Nephron progenitor cell (in vitro differentiated cells): Measurements from ENCODE around the gene RPGRIP1.
"Not testable (repeated sequence)": the region's sequence is repeated elsewhere in the genome, so short reads cannot be mapped to it uniquely, and the experiment has no call there.

ENCODE experiments used
- DNase-seq: peaks from one replicate; pipeline ENCODE4 v3.0.0; 2021
- H3K27ac Mint-ChIP-seq: 2 replicates; pipeline ENCODE4 v1.8.0; 2021; ENCODE audit warnings: mild to moderate bottlenecking, moderate library complexity, mixed read lengths
- H3K27me3 Mint-ChIP-seq: 2 replicates; pipeline ENCODE4 v1.8.0; 2021; ENCODE audit warnings: mild to moderate bottlenecking, low read depth, mixed read lengths; ENCODE audit not compliant: poor library complexity
- H3K36me3 Mint-ChIP-seq: 2 replicates; pipeline ENCODE4 v1.8.0; 2021; ENCODE audit warnings: low read depth, mixed read lengths
- H3K4me1 Mint-ChIP-seq: 2 replicates; pipeline ENCODE4 v1.8.0; 2021; ENCODE audit warnings: mixed read lengths
- H3K4me3 Mint-ChIP-seq: 2 replicates; pipeline ENCODE4 v1.8.0; 2021; ENCODE audit warnings: mild to moderate bottlenecking, moderate library complexity, mixed read lengths
- H3K9me3 Mint-ChIP-seq: 2 replicates; pipeline ENCODE4 v1.8.0; 2021; ENCODE audit warnings: mild to moderate bottlenecking, moderate library complexity, mixed read lengths
- CTCF ChIP-seq: fragments of 200-600 bp; sonication (generic); IDR thresholded peaks from 2 replicates; pipeline ENCODE4 v1.5.0; 2021; ENCODE audit warnings: antibody characterized with exemption

RPGRIP1 gene

GRCh38 chr14:21298358-21298757 lies 18.5 kb downstream of the RPGRIP1 start:
- H3K36me3 Mint-ChIP-seq = no peaks in the 10 kb centered on the region
- TF ChIP-seq CTCF = no peak
- H3K9me3 Mint-ChIP-seq = no peaks in the 10 kb centered on the region
- DNase-seq = no peak
- no peak overlapping the region for H3K4me3 Mint-ChIP-seq
- no peak overlapping the region for H3K27ac Mint-ChIP-seq
- peaks cover 27% of the 10 kb centered on the region for H3K4me1 Mint-ChIP-seq
- H3K27me3 Mint-ChIP-seq = peaks cover 20% of the 10 kb centered on the region

DNA sequence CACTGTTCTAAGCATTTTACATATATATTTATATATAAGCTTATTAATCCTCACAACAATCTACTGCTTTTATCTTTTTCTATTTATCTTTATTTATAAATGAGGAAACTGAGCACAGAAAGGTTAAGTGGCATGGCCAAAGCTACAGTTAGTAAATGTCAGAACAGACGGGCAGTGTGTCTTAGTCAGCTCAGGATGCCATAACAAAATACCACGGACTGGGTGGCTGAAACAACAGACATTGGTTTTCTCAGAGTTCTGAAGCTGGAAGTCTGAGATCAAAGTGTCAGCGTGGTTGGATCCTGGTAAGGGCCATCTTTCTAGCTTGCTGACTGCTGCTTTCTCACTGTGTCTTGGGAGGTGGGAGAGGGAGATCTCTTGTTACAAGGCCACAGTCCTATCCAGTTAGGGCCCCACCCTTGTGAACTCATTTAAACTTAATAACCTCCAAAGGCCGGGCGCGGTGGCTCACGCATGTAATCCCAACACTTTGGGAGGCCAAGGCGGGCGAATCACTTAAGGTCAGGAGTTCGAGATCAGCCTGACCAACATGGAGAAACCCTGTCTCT lies 19.8 kb downstream of the RPGRIP1 start:
- H3K4me1 Mint-ChIP-seq = peaks cover 27% of the 10 kb centered on the region
- no peaks in the 10 kb centered on the region for H3K36me3 Mint-ChIP-seq
- H3K4me3 Mint-ChIP-seq = no peak overlapping the region
- peaks cover 15% of the 10 kb centered on the region for H3K27me3 Mint-ChIP-seq
- DNase-seq = no peak
- no peak overlapping the region for H3K27ac Mint-ChIP-seq
- no peaks in the 10 kb centered on the region for H3K9me3 Mint-ChIP-seq
- no peak for TF ChIP-seq CTCF

DNA sequence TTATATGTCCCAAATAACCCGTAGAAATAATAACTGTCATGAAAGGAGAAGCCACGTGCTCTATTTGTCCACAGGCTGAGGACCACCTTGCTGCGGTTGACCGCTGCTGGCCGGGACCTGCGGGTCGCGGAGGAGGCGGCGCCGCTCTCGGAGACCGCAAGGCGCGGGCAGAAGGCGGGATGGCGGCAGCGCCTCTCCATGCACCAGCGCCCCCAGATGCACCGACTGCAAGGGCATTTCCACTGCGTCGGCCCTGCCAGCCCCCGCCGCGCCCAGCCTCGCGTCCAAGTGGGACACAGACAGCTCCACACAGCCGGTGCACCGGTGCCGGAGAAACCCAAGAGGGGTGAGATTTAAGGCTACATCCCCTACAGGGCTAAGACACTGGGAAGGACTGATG lies 21.0 kb downstream of the RPGRIP1 start:
- Mint-ChIP-seq H3K36me3 (no peaks in the 10 kb centered on the region), H3K4me1 (peaks cover 27% of the 10 kb centered on the region), H3K9me3 (no peaks in the 10 kb centered on the region), H3K27ac (no peak overlapping the region), H3K27me3 (peaks cover 19% of the 10 kb centered on the region), H3K4me3 (peak overlapping the region; percentile 72)
- DNase-seq = peak; percentile 67
- TF ChIP-seq CTCF = no peak

DNA sequence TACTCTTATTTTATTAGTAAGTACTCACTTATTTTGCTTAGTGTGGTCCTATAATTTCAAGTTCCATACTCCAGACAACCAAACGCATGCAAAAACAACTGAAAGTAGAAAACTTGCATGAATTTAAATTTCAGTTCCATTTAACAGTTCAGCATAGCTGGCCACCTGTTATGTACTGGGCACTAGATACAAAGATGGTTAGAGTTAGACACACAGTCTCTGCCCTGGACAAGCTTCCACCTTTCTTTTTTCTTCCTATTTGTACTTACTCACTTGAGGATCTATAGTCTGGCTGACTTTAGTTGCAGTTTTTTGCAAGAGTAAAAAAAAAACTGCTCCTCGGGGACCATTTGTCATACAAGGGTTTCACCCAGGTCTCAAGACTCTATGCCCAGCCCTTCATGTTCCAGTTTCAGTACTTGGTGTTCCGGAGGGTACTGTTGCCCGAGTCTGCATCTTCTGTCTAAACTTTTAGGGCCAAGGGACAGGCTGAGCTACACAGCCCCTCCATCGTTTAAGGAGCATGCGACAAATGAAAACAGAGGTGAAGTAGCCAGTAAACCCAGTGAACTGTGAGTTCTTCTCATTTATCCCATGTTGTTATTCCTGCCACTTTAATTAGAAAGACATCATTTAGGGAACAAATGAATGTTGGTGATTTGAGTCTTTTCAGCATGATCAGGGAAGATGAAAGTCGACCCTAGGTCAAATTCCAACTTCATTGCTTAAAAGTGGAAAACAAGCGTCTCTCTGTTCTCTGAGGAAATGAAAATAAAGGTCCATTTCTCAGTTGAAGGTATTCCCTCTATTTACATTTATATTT lies 22.3 kb downstream of the RPGRIP1 start:
- peaks cover 28% of the 10 kb centered on the region for H3K4me1 Mint-ChIP-seq
- no peak for TF ChIP-seq CTCF
- H3K9me3 Mint-ChIP-seq = no peaks in the 10 kb centered on the region
- H3K36me3 Mint-ChIP-seq = no peaks in the 10 kb centered on the region
- peaks cover 19% of the 10 kb centered on the region for H3K27me3 Mint-ChIP-seq
- no peak for DNase-seq
- H3K27ac Mint-ChIP-seq = peak overlapping the region; percentile 69
- H3K4me3 Mint-ChIP-seq = peak overlapping the region; percentile 66

DNA sequence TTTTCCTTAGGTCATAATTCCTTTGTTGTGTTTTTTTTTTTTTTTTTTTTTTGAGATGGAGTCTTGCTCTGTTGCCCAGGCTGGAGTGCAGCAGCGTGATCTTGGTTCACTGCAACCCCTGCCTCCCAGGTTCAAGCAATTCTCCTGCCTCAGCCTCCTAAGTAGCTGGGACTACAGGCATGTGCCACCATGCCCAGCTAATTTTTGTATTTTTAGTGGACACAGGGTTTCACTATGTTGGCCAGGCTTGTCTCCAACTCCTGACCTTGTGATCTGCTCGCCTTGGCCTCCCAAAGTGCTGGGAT lies 22.9 kb downstream of the RPGRIP1 start:
- not testable (repeated sequence) for H3K27ac Mint-ChIP-seq

DNA sequence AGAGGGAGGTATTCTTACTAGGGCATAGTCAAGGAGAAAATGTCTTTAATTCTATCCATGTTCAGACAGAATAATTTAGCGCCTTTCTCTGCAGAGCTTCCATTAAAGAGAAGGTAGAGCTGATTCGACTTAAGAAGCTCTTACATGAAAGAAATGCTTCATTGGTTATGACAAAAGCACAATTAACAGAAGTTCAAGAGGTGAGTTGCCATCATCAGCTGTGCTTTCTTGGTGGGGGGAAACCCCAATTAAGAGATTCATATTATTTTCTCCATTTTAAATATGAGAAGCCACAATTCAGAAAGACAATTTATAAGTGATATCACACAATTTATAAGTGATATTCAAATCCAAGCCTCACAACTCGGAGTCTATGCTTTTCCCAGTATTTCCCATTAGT lies 27.8 kb downstream of the RPGRIP1 start:
- Mint-ChIP-seq H3K36me3 (no peaks in the 10 kb centered on the region), H3K27me3 (peaks cover 16% of the 10 kb centered on the region), H3K4me3 (peak overlapping the region; percentile 81), H3K4me1 (peaks cover 34% of the 10 kb centered on the region), H3K9me3 (no peaks in the 10 kb centered on the region), H3K27ac (no peak overlapping the region)
- no peak for TF ChIP-seq CTCF
- no peak for DNase-seq

More for the DNA sequence above, 22.9 kb downstream of the RPGRIP1 start:
- not testable (repeated sequence) for H3K4me3 Mint-ChIP-seq, DNase-seq, H3K9me3 Mint-ChIP-seq, H3K36me3 Mint-ChIP-seq
- H3K27me3 Mint-ChIP-seq = peaks cover 19% of the 10 kb centered on the region
- H3K4me1 Mint-ChIP-seq = peaks cover 29% of the 10 kb centered on the region
